ENCODE measurements around the gene PLSCR4.

Gene PLSCR4

DNA sequence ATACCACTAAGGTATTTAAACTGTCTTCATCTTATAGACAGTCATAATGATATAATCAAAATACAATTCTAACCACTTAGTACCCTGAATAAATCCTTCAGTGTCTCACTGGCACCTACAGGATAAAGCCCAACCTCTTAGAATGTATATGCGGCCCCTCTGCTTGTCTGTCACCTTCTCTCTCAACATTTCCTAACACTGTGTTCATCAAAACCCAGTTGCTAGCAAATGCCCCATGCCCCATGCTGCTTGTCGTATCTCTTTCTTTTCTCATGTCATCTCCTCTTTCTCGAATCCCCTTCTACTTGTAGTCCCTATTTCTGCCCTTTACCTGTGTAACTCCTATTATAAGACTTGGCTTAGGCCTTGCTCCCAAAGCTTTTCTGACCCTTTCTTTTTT lies 24.6 kb upstream of the PLSCR4 start:
- H2BK15ac ChIP-seq (ENCODE audit: low read length), result no peak overlapping the region
- no peaks in the 10 kb centered on the region for H3K79me1 ChIP-seq (ENCODE audit: low read depth, low read length)
- no peak overlapping the region for H2BK120ac ChIP-seq (ENCODE audit: low read depth, low read length)
- H3K18ac ChIP-seq (ENCODE audit: low read length), result no peak overlapping the region
- H3K27ac ChIP-seq (replicated peaks; ENCODE audit: low read length), result no peak overlapping the region
- no peaks in the 10 kb centered on the region for H3K36me3 ChIP-seq (replicated peaks in 1 of 2; ENCODE audit: control insufficient read depth in 2 of 2, insufficient read depth in 2 of 2, low read length in 2 of 2)
- no peaks in the 10 kb centered on the region for H3K4me1 ChIP-seq (ENCODE audit: control insufficient read depth in 2 of 2, insufficient read depth in 1 of 2, low read depth in 1 of 2, low read length in 2 of 2)
- no peak for DNase-seq (ENCODE audit: low spot score)
- no CpG with 5 or more reads among the region's 3 CpGs for WGBS, 2 donors (ENCODE audit: extremely low coverage in 2 of 2, insufficient read length in 2 of 2, insufficient replicate concordance in 1 of 2)
- no peak overlapping the region for H4K8ac ChIP-seq (ENCODE audit: low read depth, low read length)
- no peak overlapping the region for H3K4me3 ChIP-seq (ENCODE audit: low read length in 2 of 2)
- no peak overlapping the region for H2BK12ac ChIP-seq (ENCODE audit: low read length)
- H3K23ac ChIP-seq (ENCODE audit: low read depth, low read length, poor library complexity), result no peak overlapping the region
- no peak overlapping the region for H3K14ac ChIP-seq (ENCODE audit: low read length)
- no peaks in the 10 kb centered on the region for H3K27me3 ChIP-seq (ENCODE audit: control insufficient read depth in 3 of 3, insufficient read depth in 3 of 3, low read depth in 1 of 3, low read length in 3 of 3)
- H3K9me3 ChIP-seq (replicated peaks in 1 of 2; ENCODE audit: control insufficient read depth in 2 of 2, insufficient read depth in 1 of 2, low read depth in 1 of 2, low read length in 2 of 2), result no peaks in the 10 kb centered on the region
- no peak overlapping the region for H3K4ac ChIP-seq (ENCODE audit: low read length)
- H2AFZ ChIP-seq (ENCODE audit: low read length), result no peak overlapping the region
- H2BK5ac ChIP-seq (ENCODE audit: low read length), result no peak overlapping the region
- no peak overlapping the region for H3K9ac ChIP-seq (ENCODE audit: low read depth, low read length, poor library complexity)
- H4K91ac ChIP-seq (ENCODE audit: low read depth, low read length, poor library complexity), result no peak overlapping the region
- no peak overlapping the region for H3K4me2 ChIP-seq (ENCODE audit: insufficient read depth, low read length, poor library complexity, severe bottlenecking)
- H2AK5ac ChIP-seq (ENCODE audit: low read depth, low read length), result no peak overlapping the region

- H4K91ac ChIP-seq (ENCODE audit: low read depth, low read length, poor library complexity), result no peak overlapping the region
- H2BK15ac ChIP-seq (ENCODE audit: low read length), result no peak overlapping the region
- no peak overlapping the region for H2BK120ac ChIP-seq (ENCODE audit: low read depth, low read length)
- no peak overlapping the region for H2BK12ac ChIP-seq (ENCODE audit: low read length)
- no peak overlapping the region for H3K4me2 ChIP-seq (ENCODE audit: insufficient read depth, low read length, poor library complexity, severe bottlenecking)
- H3K14ac ChIP-seq (ENCODE audit: low read length), result no peak overlapping the region
- DNase-seq (ENCODE audit: low spot score), result no peak
- no peak overlapping the region for H2AK5ac ChIP-seq (ENCODE audit: low read depth, low read length)
- no peak overlapping the region for H3K9ac ChIP-seq (ENCODE audit: low read depth, low read length, poor library complexity)
- H3K4me1 ChIP-seq (ENCODE audit: control insufficient read depth in 2 of 2, insufficient read depth in 1 of 2, low read depth in 1 of 2, low read length in 2 of 2), result no peaks in the 10 kb centered on the region
- no peak overlapping the region for H3K18ac ChIP-seq (ENCODE audit: low read length)
- H3K23ac ChIP-seq (ENCODE audit: low read depth, low read length, poor library complexity), result no peak overlapping the region
- no peaks in the 10 kb centered on the region for H3K27me3 ChIP-seq (ENCODE audit: control insufficient read depth in 3 of 3, insufficient read depth in 3 of 3, low read depth in 1 of 3, low read length in 3 of 3)
- no peak overlapping the region for H2BK5ac ChIP-seq (ENCODE audit: low read length)
- H3K4ac ChIP-seq (ENCODE audit: low read length), result no peak overlapping the region
- H3K79me1 ChIP-seq (ENCODE audit: low read depth, low read length), result no peaks in the 10 kb centered on the region
- H2AFZ ChIP-seq (ENCODE audit: low read length), result no peak overlapping the region
- WGBS, 2 donors (ENCODE audit: extremely low coverage in 2 of 2, insufficient read length in 2 of 2, insufficient replicate concordance in 1 of 2), result no CpG with 5 or more reads among the region's 1 CpG
- H3K9me3 ChIP-seq (replicated peaks in 1 of 2; ENCODE audit: control insufficient read depth in 2 of 2, insufficient read depth in 1 of 2, low read depth in 1 of 2, low read length in 2 of 2), result no peaks in the 10 kb centered on the region
- H3K36me3 ChIP-seq (replicated peaks in 1 of 2; ENCODE audit: control insufficient read depth in 2 of 2, insufficient read depth in 2 of 2, low read length in 2 of 2), result no peaks in the 10 kb centered on the region
- no peak overlapping the region for H4K8ac ChIP-seq (ENCODE audit: low read depth, low read length)
- H3K4me3 ChIP-seq (ENCODE audit: low read length in 2 of 2), result no peak overlapping the region
- H3K27ac ChIP-seq (replicated peaks; ENCODE audit: low read length), result no peak overlapping the region
Observed at GRCh38 chr3:146274833-146275232, 23.9 kb upstream of the PLSCR4 start.

DNA sequence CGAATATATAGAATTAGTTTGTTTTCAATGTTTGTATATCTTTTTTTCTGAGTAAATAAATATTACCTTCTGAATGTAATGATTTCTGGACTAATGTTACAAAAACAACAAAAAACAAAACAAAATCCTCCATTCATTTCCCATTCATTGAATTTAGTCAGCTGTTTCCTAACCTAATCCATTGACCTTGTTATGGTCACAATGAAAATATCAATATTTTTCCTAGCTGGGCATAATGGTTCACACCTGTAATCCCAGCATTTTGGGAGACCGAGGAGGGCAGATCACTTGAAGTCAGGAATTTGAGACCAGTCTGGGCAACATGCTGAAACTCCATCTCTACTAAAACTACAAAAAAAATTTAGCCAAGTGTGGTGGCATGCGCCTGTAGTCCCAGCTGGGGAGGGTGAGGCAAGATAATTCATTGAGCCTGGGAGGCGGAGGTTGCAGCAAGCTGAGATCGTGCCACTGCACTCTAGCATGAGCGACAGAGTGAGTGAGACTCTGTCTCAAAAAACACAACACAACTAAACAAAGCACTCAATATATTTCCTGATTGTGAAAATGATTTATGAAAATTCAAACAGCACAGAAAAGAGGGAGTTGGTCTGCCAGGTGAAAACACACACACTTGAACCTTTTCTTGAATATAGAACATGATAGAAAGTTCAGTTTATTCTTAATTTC lies 23.0 kb upstream of the PLSCR4 start:
- DNase-seq (ENCODE audit: low spot score), result no peak
- Histone ChIP-seq H3K27ac (replicated peaks; ENCODE audit: low read length) (no peak overlapping the region), H3K9me3 (replicated peaks in 1 of 2; ENCODE audit: control insufficient read depth in 2 of 2, insufficient read depth in 1 of 2, low read depth in 1 of 2, low read length in 2 of 2) (no peaks in the 10 kb centered on the region), H4K8ac (ENCODE audit: low read depth, low read length) (no peak overlapping the region), H2BK5ac (ENCODE audit: low read length) (no peak overlapping the region), H3K36me3 (replicated peaks in 1 of 2; ENCODE audit: control insufficient read depth in 2 of 2, insufficient read depth in 2 of 2, low read length in 2 of 2) (no peaks in the 10 kb centered on the region), H2AFZ (ENCODE audit: low read length) (no peak overlapping the region), H2AK5ac (ENCODE audit: low read depth, low read length) (no peak overlapping the region), H4K91ac (ENCODE audit: low read depth, low read length, poor library complexity) (no peak overlapping the region), H3K14ac (ENCODE audit: low read length) (no peak overlapping the region), H3K23ac (ENCODE audit: low read depth, low read length, poor library complexity) (no peak overlapping the region), H2BK120ac (ENCODE audit: low read depth, low read length) (no peak overlapping the region), H3K4me1 (ENCODE audit: control insufficient read depth in 2 of 2, insufficient read depth in 1 of 2, low read depth in 1 of 2, low read length in 2 of 2) (no peaks in the 10 kb centered on the region), H3K79me1 (ENCODE audit: low read depth, low read length) (no peaks in the 10 kb centered on the region), H3K18ac (ENCODE audit: low read length) (no peak overlapping the region), H3K4ac (ENCODE audit: low read length) (no peak overlapping the region), H3K9ac (ENCODE audit: low read depth, low read length, poor library complexity) (no peak overlapping the region), H3K4me2 (ENCODE audit: insufficient read depth, low read length, poor library complexity, severe bottlenecking) (no peak overlapping the region), H2BK12ac (ENCODE audit: low read length) (no peak overlapping the region), H3K27me3 (ENCODE audit: control insufficient read depth in 3 of 3, insufficient read depth in 3 of 3, low read depth in 1 of 3, low read length in 3 of 3) (no peaks in the 10 kb centered on the region), H2BK15ac (ENCODE audit: low read length) (no peak overlapping the region), H3K4me3 (ENCODE audit: low read length in 2 of 2) (no peak overlapping the region)
- no CpG with 5 or more reads among the region's 6 CpGs for WGBS, 2 donors (ENCODE audit: extremely low coverage in 2 of 2, insufficient read length in 2 of 2, insufficient replicate concordance in 1 of 2)

DNA sequence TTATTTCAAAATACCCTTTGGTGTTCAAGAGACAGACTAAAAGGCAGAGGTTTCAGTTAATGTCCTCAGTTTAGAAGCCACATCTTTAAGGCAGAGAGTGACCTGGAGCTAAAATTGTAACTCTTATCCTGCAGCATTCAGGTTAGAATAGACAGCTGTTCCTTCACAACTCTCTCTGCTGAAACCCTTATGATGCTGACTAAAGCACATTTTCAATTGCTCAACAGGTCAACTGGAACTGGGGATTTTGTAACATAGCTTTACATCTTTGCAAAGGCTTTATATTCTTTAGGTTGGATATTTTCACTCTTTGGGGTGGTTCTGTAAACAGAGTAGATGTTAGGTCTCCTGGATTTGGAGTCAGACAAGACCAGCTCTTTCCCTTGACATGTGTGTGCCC lies 20.3 kb upstream of the PLSCR4 start:
- Histone ChIP-seq H3K23ac (ENCODE audit: low read depth, low read length, poor library complexity) (no peak overlapping the region), H3K27ac (replicated peaks; ENCODE audit: low read length) (no peak overlapping the region), H3K36me3 (replicated peaks in 1 of 2; ENCODE audit: control insufficient read depth in 2 of 2, insufficient read depth in 2 of 2, low read length in 2 of 2) (no peaks in the 10 kb centered on the region), H3K27me3 (ENCODE audit: control insufficient read depth in 3 of 3, insufficient read depth in 3 of 3, low read depth in 1 of 3, low read length in 3 of 3) (no peaks in the 10 kb centered on the region), H3K4me3 (ENCODE audit: low read length in 2 of 2) (no peak overlapping the region), H2AK5ac (ENCODE audit: low read depth, low read length) (no peak overlapping the region), H3K9me3 (replicated peaks in 1 of 2; ENCODE audit: control insufficient read depth in 2 of 2, insufficient read depth in 1 of 2, low read depth in 1 of 2, low read length in 2 of 2) (no peaks in the 10 kb centered on the region), H2AFZ (ENCODE audit: low read length) (no peak overlapping the region), H3K79me1 (ENCODE audit: low read depth, low read length) (no peaks in the 10 kb centered on the region), H3K4me1 (ENCODE audit: control insufficient read depth in 2 of 2, insufficient read depth in 1 of 2, low read depth in 1 of 2, low read length in 2 of 2) (no peaks in the 10 kb centered on the region), H3K9ac (ENCODE audit: low read depth, low read length, poor library complexity) (no peak overlapping the region), H3K18ac (ENCODE audit: low read length) (no peak overlapping the region), H4K91ac (ENCODE audit: low read depth, low read length, poor library complexity) (no peak overlapping the region), H3K4me2 (ENCODE audit: insufficient read depth, low read length, poor library complexity, severe bottlenecking) (no peak overlapping the region), H2BK15ac (ENCODE audit: low read length) (no peak overlapping the region), H3K4ac (ENCODE audit: low read length) (no peak overlapping the region), H3K14ac (ENCODE audit: low read length) (no peak overlapping the region), H2BK120ac (ENCODE audit: low read depth, low read length) (no peak overlapping the region), H4K8ac (ENCODE audit: low read depth, low read length) (no peak overlapping the region), H2BK5ac (ENCODE audit: low read length) (no peak overlapping the region), H2BK12ac (ENCODE audit: low read length) (no peak overlapping the region)
- DNase-seq (ENCODE audit: low spot score), result no peak

All from neuronal stem cell (in vitro differentiated cells).